HG02973 (cell line): ENCODE data around the gene MALT1.
"Not testable (repeated sequence)": the region's sequence is repeated elsewhere in the genome, so short reads cannot be mapped to it uniquely, and the experiment has no call there.

Experiments
- ATAC-seq: cut with Tn5 transposase; IDR thresholded peaks from one replicate; pipeline ENCODE4 v1.9.1; 2021; ENCODE audit warnings: moderate library complexity; ENCODE audit not compliant: unreplicated experiment

The MALT1 gene

GRCh38 chr18:58728719-58729118 is 57.5 kb downstream of the MALT1 start:
- ATAC-seq, result no peak

- no peak for ATAC-seq
Observed at GRCh38 chr18:58730618-58731017, 59.4 kb downstream of the MALT1 start.

DNA sequence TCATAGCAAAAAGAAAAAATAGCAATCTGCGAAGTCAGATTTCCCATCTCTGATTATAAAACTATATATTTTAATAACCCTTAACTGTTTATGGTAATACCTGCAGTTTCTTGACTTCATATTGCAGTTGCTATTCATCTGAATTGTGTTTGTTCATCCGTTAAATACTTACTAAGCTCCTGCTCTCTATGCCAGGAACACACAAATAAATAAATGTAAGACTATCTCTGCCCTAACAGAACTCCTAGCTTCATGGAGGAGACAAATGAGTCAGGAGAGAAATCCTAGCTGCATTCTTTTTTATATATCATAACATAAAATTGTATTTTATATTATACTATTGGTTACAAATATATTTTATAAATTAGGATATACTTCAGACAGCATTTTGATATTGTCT is 61.2 kb downstream of the MALT1 start:
- no peak for ATAC-seq

- no peak for ATAC-seq
Observed at GRCh38 chr18:58733866-58734265, 62.6 kb downstream of the MALT1 start.

DNA sequence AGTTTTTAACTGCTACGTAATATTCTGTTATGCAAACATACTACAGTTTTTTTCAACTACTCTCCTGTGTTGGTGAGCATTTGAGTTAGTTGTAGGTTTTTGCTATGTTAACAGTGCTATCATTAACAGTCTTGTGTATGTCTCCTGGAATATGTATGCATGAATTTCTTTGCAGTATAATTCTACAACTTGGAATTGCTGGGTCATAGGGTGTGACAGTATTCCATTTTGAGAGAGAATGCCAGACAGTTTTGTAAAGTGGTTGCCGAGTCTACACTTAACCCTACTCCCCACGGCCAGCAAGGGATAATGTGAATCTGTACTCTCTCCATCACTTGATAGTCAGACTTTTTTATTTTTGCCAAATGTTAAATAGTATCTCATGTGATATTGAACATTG is 67.1 kb downstream of the MALT1 start:
- ATAC-seq, result no peak

GRCh38 chr18:58745914-58746313 is 74.6 kb downstream of the MALT1 start:
- no peak for ATAC-seq

- no peak for ATAC-seq
Observed at GRCh38 chr18:58748899-58749595, 77.8 kb downstream of the MALT1 start.

DNA sequence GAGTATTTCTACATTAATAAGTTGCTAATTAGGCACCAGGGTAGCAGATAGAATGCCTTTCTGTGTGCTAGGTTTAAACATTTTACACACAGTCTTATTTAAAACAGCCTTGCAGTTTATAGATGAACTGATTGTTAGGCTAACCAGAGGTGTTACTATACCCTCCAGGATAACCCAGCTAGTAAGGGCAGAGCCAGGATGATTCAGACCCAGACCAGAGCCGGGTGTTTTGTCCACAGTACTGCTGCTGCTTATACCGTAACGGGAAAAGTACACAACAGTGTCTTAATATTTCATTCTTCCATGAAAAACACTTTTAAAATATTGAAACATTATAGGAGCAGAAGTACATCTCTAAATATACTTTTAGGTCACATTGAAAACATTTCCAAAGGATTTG is 82.7 kb downstream of the MALT1 start:
- no peak for ATAC-seq

- no peak for ATAC-seq
Observed at GRCh38 chr18:58754544-58755068, 83.3 kb downstream of the MALT1 start.

DNA sequence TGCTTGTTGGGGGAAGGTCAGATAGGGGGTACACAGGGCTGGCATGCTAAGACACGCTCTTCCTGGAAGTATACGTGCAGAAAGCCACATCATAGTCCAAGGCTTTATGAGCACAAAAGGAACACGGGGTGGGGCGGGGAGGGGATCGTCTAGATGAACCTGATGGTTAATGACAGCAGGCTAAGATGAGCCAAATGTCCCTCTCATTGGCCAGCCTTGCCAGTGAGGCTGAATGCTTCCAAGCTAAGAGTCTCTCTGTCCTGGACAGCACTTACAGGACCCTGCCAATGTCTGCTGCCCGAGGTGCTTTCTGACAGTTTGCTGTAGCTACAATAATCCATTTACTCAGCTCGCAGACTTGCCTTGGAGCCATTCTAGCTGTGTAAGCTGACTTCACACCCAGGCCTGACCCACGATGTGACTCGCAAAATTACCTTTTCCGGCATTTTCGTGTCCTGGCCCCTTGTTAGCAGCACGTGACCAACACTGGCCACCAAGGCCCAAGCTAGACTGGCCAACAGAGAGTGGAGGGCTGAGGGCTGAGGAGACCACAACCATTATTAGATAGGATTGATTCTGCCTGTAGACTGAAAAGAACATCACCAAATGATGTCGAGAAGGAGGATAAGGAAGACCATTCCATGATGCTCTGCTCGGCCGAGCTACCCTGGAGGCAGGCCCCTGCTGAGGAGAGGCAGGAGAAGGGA is 84.2 kb downstream of the MALT1 start:
- no peak for ATAC-seq

- no peak for ATAC-seq
Observed at GRCh38 chr18:58756148-58756547, 84.9 kb downstream of the MALT1 start.

DNA sequence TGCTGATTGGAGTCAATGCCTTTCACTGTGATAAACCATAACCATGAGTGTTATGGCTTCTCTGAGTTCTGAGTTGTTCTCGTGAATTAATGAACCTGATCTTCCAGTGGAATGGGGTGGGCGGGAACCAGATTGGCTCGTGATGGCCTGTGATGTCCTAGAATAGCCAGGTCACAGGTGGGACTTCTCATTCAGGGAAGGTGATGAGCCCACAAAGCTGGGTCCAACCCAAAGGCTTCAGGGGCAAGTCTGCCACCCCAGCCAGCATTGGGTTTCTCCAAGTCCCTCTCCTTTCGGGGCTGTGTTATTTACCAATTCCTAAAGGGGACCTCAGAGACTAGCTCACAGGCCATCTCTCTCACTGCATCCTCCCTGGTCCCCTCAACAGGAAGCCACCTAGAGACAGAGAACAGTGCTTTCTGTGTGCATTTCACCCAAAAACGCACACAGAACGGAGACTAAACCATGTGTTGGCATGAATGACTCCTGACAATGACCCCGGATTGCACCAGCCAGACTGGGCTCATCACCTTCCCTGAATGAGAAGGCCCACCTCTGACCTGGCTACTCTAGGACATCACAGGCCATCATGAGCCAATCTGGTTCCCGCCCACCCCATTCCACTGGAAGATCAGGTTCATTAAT is 85.5 kb downstream of the MALT1 start:
- ATAC-seq, result no peak

GRCh38 chr18:58757351-58757750 is 86.1 kb downstream of the MALT1 start:
- ATAC-seq, result not testable (repeated sequence)

DNA sequence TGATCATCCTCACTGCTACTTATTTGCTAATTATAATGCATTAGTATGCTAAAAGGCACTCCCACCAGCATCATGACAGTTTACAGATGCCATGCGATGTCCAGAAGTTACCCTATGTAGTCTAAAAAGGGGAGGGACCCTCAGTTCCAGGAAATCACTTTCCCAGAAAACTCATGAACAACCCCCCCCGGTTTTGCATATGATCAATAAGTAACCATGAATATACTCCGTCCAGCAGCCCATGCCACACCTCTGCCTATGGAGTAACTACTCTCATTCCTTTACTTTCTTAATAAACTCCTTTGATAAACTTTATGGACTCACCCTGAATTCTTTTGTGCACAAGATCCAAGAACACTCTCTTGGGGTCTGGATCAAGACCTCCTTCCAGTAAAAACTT is 86.8 kb downstream of the MALT1 start:
- ATAC-seq, result no peak

DNA sequence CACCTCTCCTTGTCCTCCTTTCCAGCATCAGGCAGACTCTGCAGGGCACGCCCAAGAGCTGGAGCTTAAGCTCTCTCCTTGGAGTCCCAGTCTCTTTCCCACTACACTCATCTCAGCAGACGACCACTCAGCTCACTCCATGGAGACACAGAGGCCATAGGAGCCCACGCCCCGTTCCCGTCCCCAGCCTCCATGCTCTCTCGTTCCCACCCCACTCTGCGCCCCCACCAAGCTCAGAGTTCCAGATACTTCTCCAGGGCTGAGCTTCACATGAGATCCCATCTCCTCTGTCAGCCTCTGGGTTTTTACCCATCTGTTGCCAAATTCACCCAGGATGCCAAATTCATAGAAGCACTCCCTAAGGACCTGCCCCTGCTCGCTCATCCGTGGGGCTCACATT is 87.3 kb downstream of the MALT1 start:
- no peak for ATAC-seq

DNA sequence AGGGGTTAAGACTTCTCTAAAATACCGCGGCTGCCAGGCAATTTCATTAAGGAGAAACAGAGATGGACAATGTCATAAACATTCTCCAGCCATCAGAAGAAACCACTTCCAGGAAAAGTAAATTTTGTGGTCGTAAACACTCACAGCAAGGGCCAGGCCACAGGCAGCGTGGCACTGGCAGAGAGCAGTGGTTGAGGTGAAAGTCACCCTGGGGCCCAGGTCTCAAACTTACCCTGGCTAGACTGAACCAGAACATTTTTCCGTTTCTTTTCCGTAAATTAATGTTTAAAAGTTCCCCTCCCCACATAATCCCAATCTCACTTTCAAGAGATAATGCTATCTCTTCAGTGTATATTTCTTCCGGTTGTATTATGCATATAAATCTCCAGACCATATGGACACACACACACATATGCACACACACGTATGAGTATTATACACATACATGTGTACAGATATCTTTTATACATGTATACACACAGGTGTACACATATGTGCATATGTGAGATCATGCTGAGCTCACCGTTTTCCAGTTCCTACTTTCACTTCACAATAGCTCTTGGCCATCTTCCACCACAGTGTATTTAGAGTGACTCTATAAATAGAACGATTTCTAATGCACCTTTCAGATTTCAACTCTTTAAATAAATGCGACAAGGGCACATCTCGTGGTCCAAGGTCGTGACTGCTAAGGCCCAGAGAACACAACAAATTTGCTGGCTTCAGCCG is 90.1 kb downstream of the MALT1 start:
- peak; percentile 69 for ATAC-seq

- ATAC-seq, result no peak
Observed at GRCh38 chr18:58761970-58762780, 90.9 kb downstream of the MALT1 start.

DNA sequence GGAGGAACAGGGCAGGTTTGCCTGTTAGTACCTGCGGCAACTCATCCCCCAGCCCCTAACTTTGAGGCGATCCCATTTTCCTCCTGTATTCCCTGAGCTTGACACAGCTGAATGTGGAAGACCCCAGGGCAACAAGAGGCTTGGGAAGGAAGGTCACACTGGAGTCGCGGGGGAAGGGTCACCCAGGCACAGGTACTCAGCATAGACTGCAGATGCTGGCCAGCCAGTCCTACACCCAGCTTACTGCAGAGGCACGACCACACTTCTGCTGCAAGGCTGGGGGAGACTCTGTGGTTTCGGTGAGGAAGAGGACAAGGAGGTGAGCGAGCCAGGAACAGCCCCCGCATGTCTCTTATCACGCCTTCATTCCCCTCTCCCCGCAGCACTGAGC is 91.5 kb downstream of the MALT1 start:
- no peak for ATAC-seq

DNA sequence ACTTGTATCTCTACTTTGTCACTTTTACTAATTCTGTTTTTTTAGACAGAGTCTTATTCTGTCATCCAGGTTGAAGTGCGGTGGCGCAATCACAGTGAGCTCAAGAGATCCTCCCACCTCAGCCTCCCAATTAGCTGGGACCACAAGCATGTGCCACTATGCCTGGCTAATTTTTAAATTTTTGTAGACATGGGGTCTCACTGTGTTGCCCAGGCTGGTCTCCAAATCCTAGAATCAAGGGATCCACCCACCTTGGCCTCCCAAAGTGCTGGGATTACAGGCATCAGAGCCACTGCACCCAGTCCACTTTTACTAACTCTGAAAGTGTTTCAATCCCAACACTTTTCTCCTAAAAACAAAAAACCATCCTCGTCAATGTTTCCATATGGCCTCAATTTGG is 94.9 kb downstream of the MALT1 start:
- no peak for ATAC-seq

DNA sequence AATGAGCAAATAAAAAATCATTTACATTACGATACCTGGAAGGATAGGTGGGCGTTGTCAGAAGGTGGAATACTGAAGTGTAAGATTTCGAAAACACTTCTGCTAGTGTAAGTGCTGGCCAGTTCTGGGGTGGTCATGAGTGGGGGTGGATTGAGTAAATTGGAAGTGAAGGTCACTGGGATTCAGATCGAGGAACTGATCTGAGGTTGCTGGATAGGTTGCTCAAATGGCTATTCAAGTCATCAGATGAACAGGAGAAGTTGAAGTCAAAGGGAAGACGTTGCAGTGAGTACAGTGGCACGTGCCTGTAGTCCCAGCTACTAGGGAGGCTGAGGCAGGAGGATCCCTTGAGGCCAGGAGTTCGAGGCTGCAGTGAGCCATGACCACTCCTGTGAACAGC is 95.7 kb downstream of the MALT1 start:
- no peak for ATAC-seq
